ENCODE data around the gene ASPHD2.

ASPHD2 gene

DNA sequence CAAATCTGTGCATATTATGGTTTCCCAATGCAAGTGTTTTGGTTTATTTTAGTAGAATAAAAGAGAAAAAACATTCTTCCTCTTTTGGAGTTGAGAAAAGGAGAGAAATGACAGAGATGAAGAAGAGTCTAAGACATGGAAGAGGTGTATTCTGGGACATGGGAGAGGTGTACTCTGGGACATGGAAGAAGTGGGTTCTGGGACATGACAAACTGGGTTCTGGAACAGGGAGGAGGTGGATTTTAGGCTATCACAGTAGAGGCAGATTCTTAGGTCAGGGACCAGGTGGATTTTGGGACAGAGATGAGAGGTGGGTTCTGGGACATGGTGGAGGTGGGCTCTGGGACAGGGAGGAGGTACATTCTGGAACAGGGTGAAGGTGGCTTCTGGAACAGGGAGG lies 2.1 kb upstream of the ASPHD2 start:
- TF ChIP-seq ISL1 (CRISPR knock-in tag; IDR thresholded peaks at IDR 0.05), result no peak
- no peak for TF ChIP-seq OSR1 (CRISPR knock-in tag; IDR thresholded peaks at IDR 0.05)
- TF ChIP-seq, protein P1, sequence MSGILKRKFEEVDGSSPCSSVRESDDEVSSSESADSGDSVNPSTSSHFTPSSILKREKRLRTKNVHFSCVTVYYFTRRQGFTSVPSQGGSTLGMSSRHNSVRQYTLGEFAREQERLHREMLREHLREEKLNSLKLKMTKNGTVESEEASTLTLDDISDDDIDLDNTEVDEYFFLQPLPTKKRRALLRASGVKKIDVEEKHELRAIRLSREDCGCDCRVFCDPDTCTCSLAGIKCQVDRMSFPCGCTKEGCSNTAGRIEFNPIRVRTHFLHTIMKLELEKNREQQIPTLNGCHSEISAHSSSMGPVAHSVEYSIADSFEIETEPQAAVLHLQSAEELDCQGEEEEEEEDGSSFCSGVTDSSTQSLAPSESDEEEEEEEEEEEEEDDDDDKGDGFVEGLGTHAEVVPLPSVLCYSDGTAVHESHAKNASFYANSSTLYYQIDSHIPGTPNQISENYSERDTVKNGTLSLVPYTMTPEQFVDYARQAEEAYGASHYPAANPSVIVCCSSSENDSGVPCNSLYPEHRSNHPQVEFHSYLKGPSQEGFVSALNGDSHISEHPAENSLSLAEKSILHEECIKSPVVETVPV (CRISPR knock-in tag; IDR thresholded peaks at IDR 0.05), result no peak
- TF ChIP-seq TOX (CRISPR knock-in tag; IDR thresholded peaks at IDR 0.05; ENCODE audit: borderline replicate concordance), result no peak
- TF ChIP-seq, protein P2, sequence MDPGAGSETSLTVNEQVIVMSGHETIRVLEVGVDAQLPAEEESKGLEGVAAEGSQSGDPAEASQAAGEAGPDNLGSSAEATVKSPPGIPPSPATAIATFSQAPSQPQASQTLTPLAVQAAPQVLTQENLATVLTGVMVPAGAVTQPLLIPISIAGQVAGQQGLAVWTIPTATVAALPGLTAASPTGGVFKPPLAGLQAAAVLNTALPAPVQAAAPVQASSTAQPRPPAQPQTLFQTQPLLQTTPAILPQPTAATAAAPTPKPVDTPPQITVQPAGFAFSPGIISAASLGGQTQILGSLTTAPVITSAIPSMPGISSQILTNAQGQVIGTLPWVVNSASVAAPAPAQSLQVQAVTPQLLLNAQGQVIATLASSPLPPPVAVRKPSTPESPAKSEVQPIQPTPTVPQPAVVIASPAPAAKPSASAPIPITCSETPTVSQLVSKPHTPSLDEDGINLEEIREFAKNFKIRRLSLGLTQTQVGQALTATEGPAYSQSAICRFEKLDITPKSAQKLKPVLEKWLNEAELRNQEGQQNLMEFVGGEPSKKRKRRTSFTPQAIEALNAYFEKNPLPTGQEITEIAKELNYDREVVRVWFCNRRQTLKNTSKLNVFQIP (CRISPR knock-in tag; IDR thresholded peaks at IDR 0.05; ENCODE audit: borderline replicate concordance, low read depth), result no peak
- no peak for TF ChIP-seq GLIS3 (CRISPR knock-in tag; IDR thresholded peaks at IDR 0.05)
- TF ChIP-seq, protein P3, sequence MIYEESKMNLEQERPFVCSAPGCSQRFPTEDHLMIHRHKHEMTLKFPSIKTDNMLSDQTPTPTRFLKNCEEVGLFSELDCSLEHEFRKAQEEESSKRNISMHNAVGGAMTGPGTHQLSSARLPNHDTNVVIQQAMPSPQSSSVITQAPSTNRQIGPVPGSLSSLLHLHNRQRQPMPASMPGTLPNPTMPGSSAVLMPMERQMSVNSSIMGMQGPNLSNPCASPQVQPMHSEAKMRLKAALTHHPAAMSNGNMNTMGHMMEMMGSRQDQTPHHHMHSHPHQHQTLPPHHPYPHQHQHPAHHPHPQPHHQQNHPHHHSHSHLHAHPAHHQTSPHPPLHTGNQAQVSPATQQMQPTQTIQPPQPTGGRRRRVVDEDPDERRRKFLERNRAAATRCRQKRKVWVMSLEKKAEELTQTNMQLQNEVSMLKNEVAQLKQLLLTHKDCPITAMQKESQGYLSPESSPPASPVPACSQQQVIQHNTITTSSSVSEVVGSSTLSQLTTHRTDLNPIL (CRISPR knock-in tag; IDR thresholded peaks at IDR 0.05; ENCODE audit: low read depth), result no peak
- TF ChIP-seq ZFP30 (CRISPR knock-in tag; IDR thresholded peaks at IDR 0.05), result no peak
- no peak for TF ChIP-seq ZNF70 (CRISPR knock-in tag; IDR thresholded peaks at IDR 0.05)
- TF ChIP-seq SNAI2 (CRISPR knock-in tag; IDR thresholded peaks at IDR 0.05), result no peak
- TF ChIP-seq, protein P4, sequence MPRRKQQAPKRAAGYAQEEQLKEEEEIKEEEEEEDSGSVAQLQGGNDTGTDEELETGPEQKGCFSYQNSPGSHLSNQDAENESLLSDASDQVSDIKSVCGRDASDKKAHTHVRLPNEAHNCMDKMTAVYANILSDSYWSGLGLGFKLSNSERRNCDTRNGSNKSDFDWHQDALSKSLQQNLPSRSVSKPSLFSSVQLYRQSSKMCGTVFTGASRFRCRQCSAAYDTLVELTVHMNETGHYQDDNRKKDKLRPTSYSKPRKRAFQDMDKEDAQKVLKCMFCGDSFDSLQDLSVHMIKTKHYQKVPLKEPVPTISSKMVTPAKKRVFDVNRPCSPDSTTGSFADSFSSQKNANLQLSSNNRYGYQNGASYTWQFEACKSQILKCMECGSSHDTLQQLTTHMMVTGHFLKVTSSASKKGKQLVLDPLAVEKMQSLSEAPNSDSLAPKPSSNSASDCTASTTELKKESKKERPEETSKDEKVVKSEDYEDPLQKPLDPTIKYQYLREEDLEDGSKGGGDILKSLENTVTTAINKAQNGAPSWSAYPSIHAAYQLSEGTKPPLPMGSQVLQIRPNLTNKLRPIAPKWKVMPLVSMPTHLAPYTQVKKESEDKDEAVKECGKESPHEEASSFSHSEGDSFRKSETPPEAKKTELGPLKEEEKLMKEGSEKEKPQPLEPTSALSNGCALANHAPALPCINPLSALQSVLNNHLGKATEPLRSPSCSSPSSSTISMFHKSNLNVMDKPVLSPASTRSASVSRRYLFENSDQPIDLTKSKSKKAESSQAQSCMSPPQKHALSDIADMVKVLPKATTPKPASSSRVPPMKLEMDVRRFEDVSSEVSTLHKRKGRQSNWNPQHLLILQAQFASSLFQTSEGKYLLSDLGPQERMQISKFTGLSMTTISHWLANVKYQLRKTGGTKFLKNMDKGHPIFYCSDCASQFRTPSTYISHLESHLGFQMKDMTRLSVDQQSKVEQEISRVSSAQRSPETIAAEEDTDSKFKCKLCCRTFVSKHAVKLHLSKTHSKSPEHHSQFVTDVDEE (CRISPR knock-in tag; IDR thresholded peaks at IDR 0.05), result no peak
- no peak for TF ChIP-seq BACH2 (CRISPR knock-in tag; IDR thresholded peaks at IDR 0.05; ENCODE audit: borderline replicate concordance)
- no peak for TF ChIP-seq ESRRG (CRISPR knock-in tag; IDR thresholded peaks at IDR 0.05)
- ATAC-seq, result no peak

DNA sequence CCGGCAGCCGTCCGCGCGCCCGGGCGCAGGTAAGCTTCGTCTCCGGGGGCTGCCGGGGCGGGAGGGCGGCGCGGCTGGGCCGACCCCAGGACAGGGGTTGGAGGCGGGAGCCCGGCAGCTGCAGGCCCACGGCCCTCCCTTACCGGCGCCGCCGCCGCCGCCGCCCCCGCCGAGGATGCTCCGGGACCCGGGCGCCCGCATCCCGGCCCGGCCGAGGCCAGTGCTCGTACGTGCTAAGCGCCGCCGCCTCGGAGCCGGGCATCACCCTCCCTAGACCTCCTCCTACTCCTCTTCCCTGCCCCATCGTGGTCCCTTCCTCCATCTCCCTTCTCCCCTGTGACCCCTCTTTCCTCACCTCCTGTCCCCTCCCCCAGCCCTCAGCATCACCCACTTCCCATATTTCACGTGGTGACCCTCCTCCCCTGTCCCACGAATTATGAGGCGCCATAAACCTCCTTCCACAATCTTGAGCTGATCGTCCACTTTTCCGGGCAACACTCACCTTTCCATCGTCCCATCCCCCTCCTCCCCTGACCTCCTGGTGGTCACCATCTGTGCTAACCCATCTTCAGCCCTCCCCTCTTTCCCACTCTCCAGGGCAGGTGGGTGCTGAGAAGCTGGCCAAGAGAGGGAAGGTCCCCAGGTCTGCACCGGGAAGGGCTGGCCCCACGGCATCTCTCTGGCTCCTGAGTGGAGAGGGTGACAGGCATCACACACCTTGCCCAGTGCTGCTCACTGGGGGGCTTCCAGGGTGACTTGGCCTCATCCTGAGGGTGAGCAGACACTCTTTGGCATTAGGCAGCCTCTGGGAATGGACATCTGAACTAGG lies 612 bp downstream of the ASPHD2 start:
- TF ChIP-seq OSR1 (CRISPR knock-in tag; IDR thresholded peaks at IDR 0.05) (no peak), BACH2 (CRISPR knock-in tag; IDR thresholded peaks at IDR 0.05; ENCODE audit: borderline replicate concordance) (no peak), RARB (CRISPR knock-in tag; IDR thresholded peaks at IDR 0.05) (no peak)
- TF ChIP-seq, protein P3 (CRISPR knock-in tag; IDR thresholded peaks at IDR 0.05; ENCODE audit: low read depth), result no peak
- TF ChIP-seq, protein P2 (CRISPR knock-in tag; IDR thresholded peaks at IDR 0.05; ENCODE audit: borderline replicate concordance, low read depth), result no peak
- no peak for ATAC-seq

DNA sequence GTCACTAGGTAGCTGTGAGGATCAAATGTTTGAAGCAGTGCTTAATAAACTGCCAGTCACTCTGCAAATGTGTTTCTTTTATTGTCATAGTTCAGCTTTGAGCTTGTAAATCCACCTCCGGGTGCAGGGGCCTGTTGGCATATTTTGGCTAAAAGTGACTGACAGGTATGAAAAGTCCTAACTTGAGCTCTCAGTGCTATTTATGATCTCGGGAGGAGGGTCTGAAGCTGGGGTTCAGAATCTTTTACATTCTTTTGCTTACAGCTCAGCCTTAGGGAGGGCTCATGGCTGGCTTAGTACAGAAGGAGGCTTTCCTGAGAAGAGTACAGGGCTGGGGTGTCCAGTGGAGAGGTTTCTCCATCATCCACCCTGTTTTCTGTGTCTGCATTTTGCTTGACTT lies 1.5 kb downstream of the ASPHD2 start:
- ATAC-seq, result no peak
- TF ChIP-seq PPARA (CRISPR knock-in tag; IDR thresholded peaks at IDR 0.05; ENCODE audit: borderline replicate concordance) (no peak), ZNF70 (CRISPR knock-in tag; IDR thresholded peaks at IDR 0.05) (no peak), ZC3H10 (CRISPR knock-in tag; IDR thresholded peaks at IDR 0.05) (no peak), RARB (CRISPR knock-in tag; IDR thresholded peaks at IDR 0.05) (no peak), TCF4 (CRISPR knock-in tag; IDR thresholded peaks at IDR 0.05; ENCODE audit: borderline replicate concordance) (no peak), OSR1 (CRISPR knock-in tag; IDR thresholded peaks at IDR 0.05) (no peak), CSDC2 (CRISPR knock-in tag; IDR thresholded peaks at IDR 0.05) (no peak), SNAI2 (CRISPR knock-in tag; IDR thresholded peaks at IDR 0.05) (no peak), TOX (CRISPR knock-in tag; IDR thresholded peaks at IDR 0.05; ENCODE audit: borderline replicate concordance) (no peak), ZFP30 (CRISPR knock-in tag; IDR thresholded peaks at IDR 0.05) (no peak)
- TF ChIP-seq, protein P3 (CRISPR knock-in tag; IDR thresholded peaks at IDR 0.05; ENCODE audit: low read depth), result no peak
- TF ChIP-seq, protein P2 (CRISPR knock-in tag; IDR thresholded peaks at IDR 0.05; ENCODE audit: borderline replicate concordance, low read depth), result no peak
- TF ChIP-seq, protein P4 (CRISPR knock-in tag; IDR thresholded peaks at IDR 0.05), result no peak
